ENCODE data around the gene KCNJ6.

KCNJ6 gene

GRCh38 chr21:37904856-37905255, 11.4 kb downstream of the KCNJ6 start:
- DNase-seq (ENCODE audit: low spot score), result peak; percentile 13

GRCh38 chr21:37903396-37903795, 12.9 kb downstream of the KCNJ6 start:
- no peak for DNase-seq (ENCODE audit: low spot score)

GRCh38 chr21:37899146-37899545, 17.1 kb downstream of the KCNJ6 start:
- no peak for DNase-seq (ENCODE audit: low spot score)

- no peak for DNase-seq (ENCODE audit: low spot score)
Measured at GRCh38 chr21:37896788-37897187, 19.5 kb downstream of the KCNJ6 start.

- no peak for DNase-seq (ENCODE audit: low spot score)
Measured at GRCh38 chr21:37891972-37892371, 24.3 kb downstream of the KCNJ6 start.

- DNase-seq (ENCODE audit: low spot score), result no peak
Measured at GRCh38 chr21:37888659-37889058, 27.6 kb downstream of the KCNJ6 start.

GRCh38 chr21:37886726-37887299, 29.4 kb downstream of the KCNJ6 start:
- DNase-seq (ENCODE audit: low spot score), result no peak

- DNase-seq (ENCODE audit: low spot score), result no peak
Measured at GRCh38 chr21:37886120-37886519, 30.1 kb downstream of the KCNJ6 start.

GRCh38 chr21:37878946-37879660, 37.2 kb downstream of the KCNJ6 start:
- no peak for DNase-seq (ENCODE audit: low spot score)

GRCh38 chr21:37877888-37878684, 38.2 kb downstream of the KCNJ6 start:
- no peak for DNase-seq (ENCODE audit: low spot score)

GRCh38 chr21:37877171-37877570, 39.1 kb downstream of the KCNJ6 start:
- no peak for DNase-seq (ENCODE audit: low spot score)

- DNase-seq (ENCODE audit: low spot score), result no peak
Measured at GRCh38 chr21:37876561-37876960, 39.7 kb downstream of the KCNJ6 start.

GRCh38 chr21:37874904-37875780, 41.1 kb downstream of the KCNJ6 start:
- no peak for DNase-seq (ENCODE audit: low spot score)

- DNase-seq (ENCODE audit: low spot score), result no peak
Measured at GRCh38 chr21:37874481-37874880, 41.8 kb downstream of the KCNJ6 start.

- DNase-seq (ENCODE audit: low spot score), result no peak
Measured at GRCh38 chr21:37873655-37874054, 42.6 kb downstream of the KCNJ6 start.

- no peak for DNase-seq (ENCODE audit: low spot score)
Measured at GRCh38 chr21:37871121-37871862, 45.0 kb downstream of the KCNJ6 start.

- no peak for DNase-seq (ENCODE audit: low spot score)
Measured at GRCh38 chr21:37870221-37870620, 46.0 kb downstream of the KCNJ6 start.

- DNase-seq (ENCODE audit: low spot score), result no peak
Measured at GRCh38 chr21:37869661-37870060, 46.6 kb downstream of the KCNJ6 start.

- no peak for DNase-seq (ENCODE audit: low spot score)
Measured at GRCh38 chr21:37868446-37869295, 47.6 kb downstream of the KCNJ6 start.

- DNase-seq (ENCODE audit: low spot score), result peak; percentile 80
Measured at GRCh38 chr21:37866027-37866426, 50.2 kb downstream of the KCNJ6 start.

Data from pons (tissue), 1 donor.